GM12801 (cell line): Measurements from ENCODE around the gene PPME1.

Experiments
- TF ChIP-seq, protein P1 (sequence below): IDR thresholded peaks from one replicate; pipeline ENCODE4 v1.5.1; 2011; ENCODE audit warnings: control low read depth; ENCODE audit not compliant: insufficient read length; ENCODE audit errors: extremely low read depth

The PPME1 gene

GRCh38 chr11:74272276-74272675 lies 101.2 kb downstream of the PPME1 start:
- TF ChIP-seq, protein P1, sequence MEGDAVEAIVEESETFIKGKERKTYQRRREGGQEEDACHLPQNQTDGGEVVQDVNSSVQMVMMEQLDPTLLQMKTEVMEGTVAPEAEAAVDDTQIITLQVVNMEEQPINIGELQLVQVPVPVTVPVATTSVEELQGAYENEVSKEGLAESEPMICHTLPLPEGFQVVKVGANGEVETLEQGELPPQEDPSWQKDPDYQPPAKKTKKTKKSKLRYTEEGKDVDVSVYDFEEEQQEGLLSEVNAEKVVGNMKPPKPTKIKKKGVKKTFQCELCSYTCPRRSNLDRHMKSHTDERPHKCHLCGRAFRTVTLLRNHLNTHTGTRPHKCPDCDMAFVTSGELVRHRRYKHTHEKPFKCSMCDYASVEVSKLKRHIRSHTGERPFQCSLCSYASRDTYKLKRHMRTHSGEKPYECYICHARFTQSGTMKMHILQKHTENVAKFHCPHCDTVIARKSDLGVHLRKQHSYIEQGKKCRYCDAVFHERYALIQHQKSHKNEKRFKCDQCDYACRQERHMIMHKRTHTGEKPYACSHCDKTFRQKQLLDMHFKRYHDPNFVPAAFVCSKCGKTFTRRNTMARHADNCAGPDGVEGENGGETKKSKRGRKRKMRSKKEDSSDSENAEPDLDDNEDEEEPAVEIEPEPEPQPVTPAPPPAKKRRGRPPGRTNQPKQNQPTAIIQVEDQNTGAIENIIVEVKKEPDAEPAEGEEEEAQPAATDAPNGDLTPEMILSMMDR: no peak

DNA sequence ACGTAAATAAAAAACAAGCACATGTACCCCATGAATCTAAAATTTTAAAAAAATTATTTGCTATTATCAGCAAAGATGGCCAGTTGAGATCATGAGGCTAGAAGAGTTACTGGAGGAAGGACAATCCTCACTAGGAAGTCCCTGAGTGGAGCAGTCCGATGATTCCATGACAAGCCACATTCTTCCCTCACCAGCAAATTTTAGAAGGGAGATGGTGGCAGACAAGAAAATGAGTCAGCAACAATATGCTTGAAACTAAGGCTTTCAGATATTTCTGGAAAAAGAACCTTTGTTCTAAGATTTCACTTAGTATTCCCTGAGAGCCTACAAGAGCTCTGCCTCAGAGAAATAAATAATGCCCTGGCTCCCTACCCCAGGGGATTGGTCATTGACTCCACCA lies 105.5 kb downstream of the PPME1 start:
- TF ChIP-seq, protein P1: no peak

DNA sequence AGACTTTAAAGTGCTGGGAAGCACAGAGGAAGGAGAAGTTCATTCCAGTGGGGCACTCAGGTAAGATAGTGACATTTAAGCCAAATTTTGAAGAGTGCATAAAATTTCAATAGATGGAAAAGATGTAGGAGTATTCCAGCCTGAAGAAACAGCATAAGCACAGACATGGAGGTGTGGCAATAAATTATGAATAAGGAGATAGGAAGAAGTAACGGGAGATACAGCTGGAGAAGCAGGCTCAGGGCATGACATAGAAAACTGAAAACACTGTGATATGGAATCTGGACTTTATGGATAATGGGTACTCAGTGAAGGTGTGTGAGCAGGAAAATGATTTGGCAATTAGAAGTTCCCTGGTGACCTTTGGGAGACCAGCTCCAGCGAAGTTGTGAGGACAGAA lies 107.0 kb downstream of the PPME1 start:
- TF ChIP-seq, protein P1: no peak

DNA sequence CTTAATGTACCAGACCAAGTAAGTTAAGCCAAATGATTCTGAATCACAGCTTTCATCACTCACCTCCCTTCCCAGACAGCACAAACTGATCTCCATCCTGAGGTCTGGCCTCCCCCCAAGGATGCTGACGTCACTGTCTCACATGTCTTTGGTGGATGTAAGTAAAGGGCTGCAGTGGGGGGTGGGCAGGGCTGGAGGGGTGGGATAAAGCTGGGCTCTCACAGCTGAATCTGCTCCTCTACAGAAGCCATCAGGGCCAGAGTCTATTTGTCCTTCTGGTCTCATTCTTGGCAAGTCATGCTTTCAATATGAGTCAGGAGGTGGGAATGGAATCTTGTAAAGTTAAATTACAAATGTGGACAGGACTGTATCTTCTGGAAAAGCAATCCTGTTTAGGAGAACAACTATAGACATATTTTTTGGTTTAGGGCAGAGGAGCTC lies 107.7 kb downstream of the PPME1 start:
- TF ChIP-seq, protein P1: no peak

DNA sequence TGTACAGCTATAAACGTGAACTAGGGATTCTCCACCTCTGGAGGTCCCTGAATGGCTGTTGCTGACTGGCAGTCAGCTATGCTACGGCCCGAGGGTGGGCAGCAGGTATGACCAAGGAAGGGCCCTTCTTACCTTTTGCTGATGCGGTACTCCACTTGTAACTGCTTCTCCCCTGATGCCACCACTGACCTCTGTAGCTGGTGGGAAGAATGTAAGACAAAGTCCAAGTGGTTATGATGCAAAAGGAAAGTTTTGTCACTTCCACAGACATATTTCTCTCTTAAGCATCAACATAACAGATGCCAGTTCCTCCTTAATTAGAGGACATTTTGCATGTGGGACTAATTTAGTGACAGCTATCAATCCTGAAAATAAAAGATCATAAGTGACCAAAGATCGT lies 108.2 kb downstream of the PPME1 start:
- TF ChIP-seq, protein P1: no peak

- TF ChIP-seq, protein P1: no peak
Measured at GRCh38 chr11:74280494-74280893, 109.4 kb downstream of the PPME1 start.

DNA sequence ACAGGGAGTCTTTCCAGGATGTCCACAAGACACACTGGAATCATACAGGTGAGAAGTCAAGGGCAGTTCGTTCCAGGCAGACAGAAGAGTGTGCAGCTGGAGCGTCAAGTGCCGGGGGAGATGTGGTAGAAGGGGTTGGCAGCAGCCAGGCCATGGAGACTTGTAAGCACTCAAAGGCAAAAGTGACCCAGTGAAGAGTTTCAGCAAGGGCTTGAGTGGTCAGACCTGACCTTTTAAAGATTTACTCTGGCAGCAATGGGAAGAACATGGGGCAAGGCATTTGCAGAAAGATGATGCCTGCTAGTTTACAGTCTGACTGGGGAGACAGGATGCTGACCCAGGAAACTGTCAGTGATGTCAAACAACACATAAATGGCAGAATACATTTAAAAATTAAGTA lies 111.3 kb downstream of the PPME1 start:
- TF ChIP-seq, protein P1: no peak

DNA sequence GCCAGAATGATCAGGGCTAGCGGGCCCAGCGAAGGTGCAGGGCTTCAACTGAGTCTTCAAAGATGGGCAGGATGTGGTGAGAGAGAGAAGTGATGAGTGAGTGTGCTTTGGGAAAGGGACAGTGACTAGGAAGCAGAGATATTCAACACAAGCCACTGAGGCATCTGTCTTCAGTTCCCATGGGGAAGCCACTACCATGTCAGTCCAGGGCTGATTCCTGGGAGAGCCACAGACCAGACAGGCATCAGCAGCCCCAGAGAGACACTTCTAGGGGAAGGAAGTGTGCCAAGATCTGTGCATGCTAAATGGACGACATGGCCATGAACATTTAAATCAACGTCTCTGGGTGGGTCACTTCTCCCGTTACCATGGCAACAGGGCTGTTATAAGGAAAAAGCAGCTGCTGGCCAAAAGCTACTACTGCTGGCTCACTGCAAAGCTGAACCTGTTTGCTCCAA lies 111.9 kb downstream of the PPME1 start:
- TF ChIP-seq, protein P1: no peak
